Aorta (tissue), 5 donors: Measurements from ENCODE around the gene MYOF. TPM values are rescaled to one million over a fixed set of nuclear protein-coding genes. Genes with fewer than 3 reads are reported as not detected.
A peak's percentile ranks its signal among the peaks of the same experiment; 100 is the strongest.
"Not testable (repeated sequence)": the region's sequence is repeated elsewhere in the genome, so short reads cannot be mapped to it uniquely, and the experiment has no call there.

Experiments used
- ATAC-seq: fragments of 200-7000 bp; cut with Tn5 transposase; one replicate; pipeline ENCODE4 v1.9.1; 2022; ENCODE audit warnings: moderate library complexity; ENCODE audit not compliant: low FRiP score
- DNase-seq, 2 donors: peaks; one replicate each; pipeline ENCODE4 v3.0.0-alpha.2; 2020
- H3K27ac ChIP-seq, 2 donors: one replicate each; pipeline ENCODE4 v1.5.1; 2013; ENCODE audit warnings: low read length in 2 of 2, mild to moderate bottlenecking in 2 of 2, moderate library complexity in 2 of 2, control low read depth in 1 of 2, inconsistent platforms in 1 of 2, low read depth in 1 of 2
- H3K27me3 ChIP-seq, 2 donors: one replicate each; pipeline ENCODE4 v1.6.1; 2013; ENCODE audit warnings: control low read depth in 1 of 2, low read length in 1 of 2, mild to moderate bottlenecking in 1 of 2, moderate library complexity in 1 of 2; ENCODE audit not compliant: insufficient read depth in 2 of 2, control insufficient read depth in 1 of 2
- H3K36me3 ChIP-seq, 2 donors: one replicate each; pipeline ENCODE4 v1.6.1; 2013; ENCODE audit warnings: control low read depth in 1 of 2, low read length in 1 of 2, mild to moderate bottlenecking in 1 of 2; ENCODE audit not compliant: insufficient read depth in 2 of 2, control insufficient read depth in 1 of 2
- H3K4me1 ChIP-seq, 2 donors: one replicate each; pipeline ENCODE4 v1.6.1; 2013; ENCODE audit warnings: low read length in 2 of 2, control low read depth in 1 of 2, mild to moderate bottlenecking in 1 of 2, moderate library complexity in 1 of 2; ENCODE audit not compliant: insufficient read depth in 2 of 2, control insufficient read depth in 1 of 2
- H3K4me3 ChIP-seq, 2 donors: one replicate each; pipeline ENCODE4 v1.5.1; 2013; ENCODE audit warnings: low read length in 2 of 2, control low read depth in 1 of 2, mild to moderate bottlenecking in 1 of 2
- H3K9me3 ChIP-seq: one replicate; pipeline ENCODE4 v1.6.1; 2013; ENCODE audit warnings: mild to moderate bottlenecking, low read length; ENCODE audit not compliant: control insufficient read depth
- WGBS, 2 donors: extraction: QIAGEN DNeasy Blood & Tissue Kit; methylation state at CpG; one replicate each; pipeline ENCODE4 v1.1.7; 2013; 5-methylcytosine and 5-hydroxymethylcytosine counted together
- intact Hi-C, 2 donors: fragments of 100-400 bp; cut with DNase I; formaldehyde crosslinking; loops; one replicate each; pipeline versions ENCODE4 v1.14.2 to v1.15.0; 2022
- polyA plus RNA-seq, 2 donors: library from polyadenylated mRNA; stranded (reverse); fragments of 200-250 nt; gene quantifications; one replicate each; pipeline ENCODE4 v1.2.3, GENCODE V29; 2013
- total RNA-seq, 2 donors: library from RNA; stranded (reverse); fragmentation: NEBNext Ultra II Directional; extraction: Animal tissue kit (Norgen Biotek cat#: 25700); gene quantifications; one replicate each; pipeline ENCODE4 v1.2.1, GENCODE V29; 2021
- donor health status: healthy with polysubstance abuse.
- donor health status: Bipolar disorder and iron deficiency.
- donor health status: DM: no; HTN: no; CAD: no.
- donor health status: DM: no; HTN: no; CAD: no.
- donor health status: DM: yes; HTN: yes; CAD: no.

MYOF gene
- total and polyA plus RNA-seq, 4 donors, result 13.4 to 242 (median 126) TPM

DNA sequence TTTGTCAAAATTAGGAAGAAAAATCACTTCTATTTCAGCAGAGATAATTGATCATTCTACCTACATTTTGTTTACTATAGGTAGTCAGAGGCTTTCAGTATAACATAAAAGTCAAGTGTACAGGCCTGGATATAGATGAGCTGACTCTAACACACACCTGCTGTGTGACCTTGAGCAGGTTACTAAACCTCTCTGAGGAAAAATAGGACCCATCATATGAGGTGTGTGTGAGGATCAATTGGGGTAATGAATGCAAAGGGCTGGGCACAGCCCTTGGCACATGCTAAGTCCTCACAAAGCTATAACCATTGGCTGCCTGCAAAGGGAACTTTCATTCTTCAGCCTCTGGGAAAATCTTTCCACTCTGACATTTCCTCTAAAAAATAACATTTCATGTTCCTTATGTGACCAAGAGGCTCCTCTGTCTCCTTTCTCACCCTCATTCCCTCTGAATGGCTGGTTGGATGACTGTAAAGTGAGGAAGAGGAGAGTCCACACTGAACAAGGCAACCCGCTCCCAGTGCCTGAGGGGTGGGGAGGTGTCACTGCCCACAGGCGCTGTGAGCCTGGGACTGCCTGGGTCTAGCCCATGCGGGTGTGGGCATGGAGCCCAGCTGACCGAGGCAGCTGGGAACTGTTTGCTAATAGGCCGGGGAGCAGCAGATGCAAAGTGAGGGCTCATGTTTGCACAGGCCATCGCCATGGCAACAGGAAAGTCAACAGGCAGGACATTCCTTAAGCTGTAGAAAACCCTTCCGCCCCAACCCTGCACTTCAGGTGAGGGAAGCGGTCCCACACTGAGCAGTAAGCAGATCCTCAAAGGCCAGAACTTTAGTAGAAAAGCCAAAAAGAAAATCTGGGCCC lies 36.8 kb downstream of the MYOF start:
- ATAC-seq (peak; percentile 95), DNase-seq (peak; percentile 95)
- Histone ChIP-seq H3K27me3 (no peaks in the 10 kb centered on the region), H3K4me1 (no peaks in the 10 kb centered on the region), H3K4me3 (no peak overlapping the region), H3K27ac (peak overlapping the region; percentile 1 to 90), H3K9me3 (no peaks in the 10 kb centered on the region), H3K36me3 (peaks cover 0 to 1% of the 10 kb centered on the region in 2 donors)
- WGBS, 2 donors, result 4% methylated on average over 8 of the region's 8 CpGs
- intact Hi-C loops, result loop anchor here in 1 of 2 donors (2.0 kb wide), 1 partner anchor 13 kb away; no protein-coding TSS in a partner anchor

DNA sequence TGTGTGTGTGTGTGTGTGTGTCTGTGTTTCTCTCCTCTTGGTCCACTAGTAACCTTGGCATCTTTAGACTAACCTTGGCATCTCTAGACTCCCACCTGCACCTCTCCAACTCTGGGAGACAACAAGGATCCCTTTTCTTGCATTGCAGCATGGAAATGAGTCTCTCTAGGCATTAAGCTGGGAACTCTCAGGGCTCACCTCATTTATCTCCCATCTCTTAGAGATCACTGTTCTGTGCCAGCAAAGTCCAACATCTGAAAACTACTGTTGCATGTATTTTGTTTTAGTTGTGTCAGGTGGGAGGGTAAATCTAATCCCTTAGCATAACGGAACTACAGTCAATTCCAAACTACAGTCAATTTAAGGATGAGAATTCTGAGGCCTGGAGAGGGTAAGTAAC lies 38.7 kb downstream of the MYOF start:
- intact Hi-C loops, result no loop called here
- Histone ChIP-seq H3K27ac (peak overlapping the region in 1 of 2 donors; percentile 56), H3K4me1 (no peaks in the 10 kb centered on the region), H3K4me3 (no peak overlapping the region), H3K27me3 (no peaks in the 10 kb centered on the region), H3K36me3 (peaks cover 0 to 1% of the 10 kb centered on the region in 2 donors), H3K9me3 (no peaks in the 10 kb centered on the region)
- DNase-seq, result no peak
- no peak for ATAC-seq
- 71 to 79% methylated on average over 1 of the region's 1 CpG for WGBS, 2 donors

DNA sequence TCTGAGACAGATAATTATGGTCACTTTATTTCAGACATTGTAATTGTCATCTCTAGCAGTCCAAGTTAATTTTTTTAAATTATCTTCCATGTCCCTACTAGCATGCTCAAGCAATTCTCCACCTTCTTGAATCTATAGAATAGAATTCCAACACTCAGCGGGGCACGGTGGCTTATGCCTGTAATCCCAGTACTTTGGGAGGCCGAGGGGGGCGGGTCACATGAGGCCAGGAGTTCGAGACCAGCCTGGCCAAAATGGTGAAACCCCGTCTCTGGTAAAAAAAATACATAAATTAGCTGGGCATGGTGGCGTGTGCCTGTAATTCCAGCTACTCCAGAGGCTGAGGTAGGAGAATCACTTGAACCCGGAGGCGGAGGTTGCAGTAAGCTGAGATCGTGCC lies 39.4 kb downstream of the MYOF start:
- intact Hi-C loops, result not testable (repeated sequence)
- 80 to 90% methylated on average over 10 of the region's 10 CpGs for WGBS, 2 donors

DNA sequence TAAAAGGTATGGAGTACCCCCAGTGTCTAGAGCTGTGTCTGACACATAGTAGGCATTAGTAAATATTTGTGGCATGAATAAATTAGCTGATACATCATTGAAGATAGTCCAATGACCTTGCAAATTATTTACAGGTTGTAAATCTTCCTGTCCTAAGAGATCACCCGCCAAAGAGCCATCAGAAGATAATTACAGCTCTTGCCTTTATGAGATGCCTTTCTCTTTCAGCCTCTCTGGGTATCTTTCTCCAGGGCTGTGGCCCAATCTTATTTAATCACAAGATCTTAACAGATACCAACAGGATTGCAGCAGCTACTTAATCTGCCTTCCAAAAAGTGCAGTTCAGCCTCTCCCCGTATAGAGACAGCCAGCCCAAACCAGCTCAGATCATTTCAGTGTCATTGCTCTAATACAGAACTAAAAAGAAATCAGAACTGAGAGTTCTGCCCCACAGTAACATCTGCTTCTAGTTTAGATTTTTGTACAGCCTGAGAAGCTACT lies 41.5 kb downstream of the MYOF start:
- no peaks in the 10 kb centered on the region for H3K27me3 ChIP-seq
- no peaks in the 10 kb centered on the region for H3K36me3 ChIP-seq
- peaks cover 2 to 4% of the 10 kb centered on the region in 2 donors for H3K4me1 ChIP-seq
- H3K27ac ChIP-seq, result peak overlapping the region; percentile 91
- H3K9me3 ChIP-seq, result no peaks in the 10 kb centered on the region
- H3K4me3 ChIP-seq, result no peak overlapping the region
- intact Hi-C loops, result no loop called here
- WGBS, 2 donors, result 49 to 50% methylated on average over 2 of the region's 2 CpGs
- DNase-seq, result no peak
- no peak for ATAC-seq

More for the DNA sequence above, 39.4 kb downstream of the MYOF start:
- not testable (repeated sequence) for H3K4me1 ChIP-seq, ATAC-seq, H3K27me3 ChIP-seq, H3K9me3 ChIP-seq, DNase-seq, H3K4me3 ChIP-seq, H3K36me3 ChIP-seq
- peak overlapping the region in 1 of 2 donors; percentile 32 for H3K27ac ChIP-seq

DNA sequence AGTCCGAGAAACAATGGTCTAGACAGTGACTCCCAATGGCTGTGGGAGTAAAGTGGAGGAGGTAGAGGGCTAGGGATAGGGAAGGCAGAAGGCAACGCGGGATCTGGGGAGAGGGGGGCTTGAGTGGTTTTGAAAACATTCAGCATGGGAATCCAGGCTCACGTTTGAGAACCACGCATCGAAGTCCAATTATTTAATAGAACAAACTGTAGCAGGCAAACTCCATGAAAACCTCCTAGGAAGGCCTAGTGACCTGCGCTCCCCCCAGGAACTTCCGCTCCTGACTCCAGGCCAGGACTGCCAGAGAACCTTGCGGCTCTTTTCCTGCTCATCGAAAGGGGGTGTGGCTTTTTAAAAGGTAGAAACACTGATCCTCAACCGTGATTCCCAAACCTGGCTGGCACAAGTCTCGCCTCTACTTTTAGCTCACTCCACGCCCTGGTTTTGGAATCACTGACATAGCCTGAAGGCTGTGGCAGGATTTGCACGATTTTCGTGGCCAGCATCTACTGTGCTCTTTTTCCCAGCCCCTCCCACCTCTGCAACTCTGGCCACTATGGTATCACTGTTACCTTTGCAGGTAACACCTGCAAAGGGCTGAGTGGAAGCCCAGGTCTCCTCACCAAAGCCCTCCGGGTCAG lies 43.4 kb downstream of the MYOF start:
- Histone ChIP-seq H3K27ac (peak overlapping the region; percentile 100), H3K27me3 (no peaks in the 10 kb centered on the region), H3K4me1 (peaks cover 2 to 7% of the 10 kb centered on the region in 2 donors), H3K9me3 (no peaks in the 10 kb centered on the region), H3K36me3 (no peaks in the 10 kb centered on the region), H3K4me3 (no peak overlapping the region)
- DNase-seq, result peak in 1 of 2 donors; percentile 59
- intact Hi-C loops, result loop anchor here in 1 of 2 donors (5.0 kb wide), 1 partner anchor 44 kb away; the partner anchor contains the start of gene MYOF
- ATAC-seq, result no peak
- 27 to 28% methylated on average over 16 of the region's 16 CpGs for WGBS, 2 donors

DNA sequence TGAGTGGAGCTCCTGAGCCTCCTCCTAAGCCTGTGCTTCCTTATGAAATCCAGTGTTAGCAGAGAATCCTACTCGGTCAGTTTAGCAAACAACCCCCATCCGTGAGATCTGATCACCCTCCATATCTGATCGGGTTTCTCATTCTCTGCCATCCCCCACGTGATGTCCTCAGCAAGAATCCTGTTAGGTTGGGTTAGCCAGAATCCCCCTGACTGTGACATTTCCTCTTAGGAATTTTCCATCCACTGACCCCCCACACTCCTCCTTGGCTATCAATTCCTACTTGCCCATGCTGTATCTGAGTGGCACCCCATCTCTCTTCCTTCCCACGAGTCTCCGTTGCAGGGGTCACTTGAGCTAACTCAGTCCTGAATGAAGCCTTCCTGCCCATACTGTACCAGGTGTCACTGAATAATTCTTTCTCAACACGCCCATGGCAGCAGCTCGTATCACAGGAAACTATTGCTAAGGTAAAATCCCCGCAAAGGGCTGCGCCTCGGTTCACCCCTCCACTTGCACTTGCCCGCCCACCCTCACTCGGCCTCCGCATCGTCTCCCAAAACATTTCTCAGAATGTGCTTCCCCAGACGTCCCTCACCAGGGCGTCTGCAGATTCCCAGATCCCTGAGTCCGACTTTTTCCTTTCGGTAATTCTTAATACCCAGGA lies 44.1 kb downstream of the MYOF start:
- Histone ChIP-seq H3K4me1 (peaks cover 2 to 9% of the 10 kb centered on the region in 2 donors), H3K27ac (peak overlapping the region; percentile 100), H3K9me3 (no peaks in the 10 kb centered on the region), H3K27me3 (no peaks in the 10 kb centered on the region), H3K4me3 (no peak overlapping the region), H3K36me3 (no peaks in the 10 kb centered on the region)
- ATAC-seq (no peak), DNase-seq (no peak)
- intact Hi-C loops, result loop anchor here (1.0 to 5.0 kb wide), 5 partner anchors 27 to 61 kb away; partner anchors contain the start of gene MYOF (in 1 of the 2)
- 31 to 36% methylated on average over 19 of the region's 19 CpGs for WGBS, 2 donors

DNA sequence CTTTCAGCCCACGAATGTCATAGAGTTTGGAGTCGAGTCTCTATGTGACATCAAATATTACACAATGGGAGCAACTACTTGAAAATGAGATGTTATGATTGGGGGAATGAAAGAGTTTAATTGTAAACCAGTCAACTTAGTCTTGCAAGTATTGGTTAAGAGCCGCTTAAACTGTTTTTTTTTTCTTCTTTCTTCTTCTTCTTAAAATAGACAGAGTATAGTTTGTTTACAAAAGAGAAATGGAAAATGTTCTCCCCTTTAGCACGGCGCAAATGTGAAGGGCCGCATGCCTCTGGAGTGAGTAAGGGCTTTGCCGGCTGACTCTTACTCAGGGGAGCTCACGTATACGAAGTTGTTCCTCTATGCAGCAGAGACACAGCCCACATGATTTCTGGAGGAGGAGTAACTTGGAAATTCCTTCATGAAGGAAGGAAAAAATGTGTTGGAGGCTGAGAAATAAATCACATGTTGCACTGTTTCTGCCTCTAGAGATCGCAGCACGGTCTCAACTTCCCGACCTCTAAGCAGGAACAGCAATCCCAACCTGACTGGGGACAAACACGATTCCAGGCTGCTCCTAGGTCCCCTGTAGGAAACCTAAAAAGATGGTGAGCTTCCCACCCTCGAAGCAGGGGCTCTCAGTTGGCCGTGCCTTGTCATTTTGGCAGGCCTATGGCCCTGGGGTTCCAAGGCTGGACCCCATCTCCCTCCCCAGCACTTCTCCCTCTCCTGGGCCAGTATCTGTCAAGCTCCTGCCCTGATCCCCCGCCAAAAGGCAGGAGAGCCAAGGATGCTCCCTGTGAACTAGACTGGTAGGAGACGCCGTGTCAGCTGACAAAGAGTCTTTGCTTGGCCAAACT lies 44.8 kb downstream of the MYOF start:
- peak; percentile 92 for DNase-seq

More for the DNA sequence above, 44.8 kb downstream of the MYOF start:
- Histone ChIP-seq H3K4me3 (no peak overlapping the region), H3K4me1 (peaks cover 2 to 9% of the 10 kb centered on the region in 2 donors), H3K27me3 (no peaks in the 10 kb centered on the region), H3K36me3 (no peaks in the 10 kb centered on the region), H3K9me3 (no peaks in the 10 kb centered on the region), H3K27ac (peak overlapping the region; percentile 100)
- intact Hi-C loops, result loop anchor here (1.0 to 5.0 kb wide), 5 partner anchors 28 to 61 kb away; partner anchors contain the start of gene MYOF (in 1 of the 2)
- WGBS, 2 donors, result 4 to 6% methylated on average over 18 of the region's 18 CpGs
- peak; percentile 94 for ATAC-seq
